SHP77 treated with DMSO at 0.1 percent for 48 hours (cell line): Measurements from ENCODE around the gene SLC45A2.

Source experiments
- DNase-seq: peaks from one replicate; lab custom pipeline; 2025; lab: John Stamatoyannopoulos, UW

Gene SLC45A2

GRCh38 chr5:34007621-34008600 lies 23.4 kb upstream of the SLC45A2 start, which contains the start of gene AMACR:
TSS of gene AMACR (minus strand) at chr5:34008050. CDS start at chr5:34008019, 31 bp downstream.
- peak; percentile 98 for DNase-seq

GRCh38 chr5:34007201-34007620 lies 22.7 kb upstream of the SLC45A2 start:
- DNase-seq: no peak

- DNase-seq: no peak
These were observed 21.2 kb upstream of the SLC45A2 start for GRCh38 chr5:34005681-34006080.

DNA sequence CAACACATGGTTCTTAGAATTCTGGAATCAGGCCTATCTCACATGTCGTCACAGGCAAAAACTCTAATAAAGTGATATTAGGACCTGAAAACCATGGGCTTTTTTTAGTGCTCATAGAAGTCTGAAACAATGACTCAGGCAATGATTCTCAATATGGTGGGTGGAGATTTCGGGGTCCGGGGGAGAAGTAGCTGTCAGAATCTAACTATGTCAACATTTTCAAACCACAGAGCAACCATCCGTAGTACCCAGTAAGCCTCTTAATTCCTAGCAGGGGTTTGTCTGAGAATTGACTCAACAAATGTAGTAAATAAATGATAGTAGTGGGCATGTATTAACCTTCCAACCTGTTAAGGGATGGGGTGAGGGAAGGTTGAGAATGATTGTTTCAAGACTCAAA lies 20.7 kb upstream of the SLC45A2 start:
- no peak for DNase-seq

GRCh38 chr5:34003941-34004340 lies 19.4 kb upstream of the SLC45A2 start:
- DNase-seq: no peak

GRCh38 chr5:34002629-34003328 lies 18.3 kb upstream of the SLC45A2 start:
- no peak for DNase-seq

DNA sequence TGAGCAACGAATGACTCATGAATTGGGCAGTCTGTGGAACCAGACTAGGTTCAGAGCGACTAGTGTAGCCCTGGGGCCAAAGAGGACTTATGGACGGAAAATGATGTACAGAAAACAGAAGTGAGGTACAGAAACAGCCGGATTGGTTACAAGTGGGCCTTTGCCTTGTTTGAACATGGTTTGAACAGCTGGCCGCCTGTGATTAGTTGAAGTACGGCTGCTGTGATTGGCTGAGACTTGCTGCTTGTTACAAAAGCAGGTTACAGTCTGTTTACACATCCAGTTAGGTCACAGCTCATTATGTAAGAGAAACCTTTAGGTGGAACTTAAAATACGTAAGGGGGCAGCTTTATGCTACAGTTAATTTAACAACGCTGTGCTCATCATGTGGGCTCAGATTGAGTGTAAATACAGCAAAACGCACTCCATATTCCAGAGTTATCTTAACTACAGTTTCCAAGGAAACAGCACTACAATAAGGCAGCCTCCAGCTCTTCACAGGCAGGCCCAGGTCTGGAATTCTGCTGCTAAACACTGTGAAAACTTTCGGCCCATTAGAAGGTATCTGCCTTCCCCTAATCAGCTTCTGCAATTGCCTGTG lies 16.8 kb upstream of the SLC45A2 start:
- DNase-seq: peak; percentile 100

DNA sequence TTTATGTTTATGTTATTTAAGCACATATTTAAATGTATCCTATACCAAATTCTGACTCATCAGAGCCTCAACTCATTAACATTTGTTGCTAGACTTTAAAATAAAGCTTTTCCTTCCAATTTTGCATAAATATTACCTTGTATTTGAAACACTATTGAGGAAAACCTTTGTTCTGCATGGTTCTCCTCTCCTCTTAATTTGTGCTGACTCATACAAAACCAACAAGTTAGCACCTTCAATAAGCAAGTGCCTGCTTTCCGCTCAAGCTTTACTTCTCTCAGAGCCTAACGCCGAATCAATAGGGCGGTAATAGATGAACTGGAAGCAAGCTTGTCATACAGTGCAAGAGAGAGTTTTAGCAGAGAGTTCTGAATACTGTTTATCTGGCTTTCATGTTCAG lies 15.5 kb upstream of the SLC45A2 start:
- DNase-seq: no peak

DNA sequence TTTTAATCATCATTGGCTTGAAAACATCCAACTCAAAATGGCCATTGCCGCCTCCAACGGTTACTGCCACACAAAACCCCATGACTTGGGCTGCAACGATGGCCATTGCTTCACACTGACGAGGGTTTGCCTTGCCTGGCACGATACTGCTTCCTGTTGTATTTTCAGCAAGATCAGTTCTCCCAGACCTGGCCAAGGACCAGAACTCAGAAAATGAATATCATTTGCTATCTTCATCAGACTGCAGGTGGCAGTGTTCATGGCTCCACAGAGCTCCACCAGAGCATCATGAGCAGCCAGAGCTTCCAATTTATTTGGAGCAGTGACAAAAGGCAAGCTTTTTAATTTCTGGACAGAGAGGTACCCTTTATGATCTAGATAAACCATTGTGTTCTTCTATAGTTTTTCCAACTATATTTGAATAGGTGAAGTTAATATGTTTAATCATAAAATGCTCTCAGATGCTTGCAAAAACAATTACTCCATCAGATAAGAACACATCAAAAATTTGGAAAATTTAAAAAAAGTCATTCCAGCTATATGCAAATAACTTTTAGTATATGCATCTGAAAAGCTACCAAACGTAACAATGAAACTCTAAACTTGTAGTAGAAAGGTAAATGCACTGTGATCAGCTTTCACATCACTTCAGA lies 13.0 kb upstream of the SLC45A2 start:
- peak; percentile 70 for DNase-seq

DNA sequence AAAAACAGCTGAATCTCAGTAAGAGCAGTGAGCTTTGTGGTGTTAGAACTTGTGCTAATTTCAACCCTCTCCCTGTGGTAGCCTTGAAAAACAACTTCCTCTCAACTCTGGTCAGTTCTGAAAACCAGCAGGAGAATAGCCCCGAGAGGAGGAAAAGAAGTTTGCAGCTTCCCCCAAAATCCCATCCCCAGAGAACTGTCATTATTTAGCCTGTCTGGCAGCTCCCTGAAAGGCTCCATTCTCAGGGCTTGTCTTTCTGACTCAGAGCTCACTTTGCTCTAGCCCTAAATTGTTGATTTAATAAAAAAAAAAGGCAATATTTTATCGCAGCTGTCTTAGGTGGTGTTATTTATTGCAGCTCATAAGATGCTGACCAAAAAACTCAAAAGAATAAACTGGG lies 11.4 kb upstream of the SLC45A2 start:
- DNase-seq: no peak

- DNase-seq: no peak
These were observed 10.4 kb upstream of the SLC45A2 start for GRCh38 chr5:33994845-33995244.

- DNase-seq: no peak
These were observed 8.4 kb upstream of the SLC45A2 start for GRCh38 chr5:33992864-33993263.

DNA sequence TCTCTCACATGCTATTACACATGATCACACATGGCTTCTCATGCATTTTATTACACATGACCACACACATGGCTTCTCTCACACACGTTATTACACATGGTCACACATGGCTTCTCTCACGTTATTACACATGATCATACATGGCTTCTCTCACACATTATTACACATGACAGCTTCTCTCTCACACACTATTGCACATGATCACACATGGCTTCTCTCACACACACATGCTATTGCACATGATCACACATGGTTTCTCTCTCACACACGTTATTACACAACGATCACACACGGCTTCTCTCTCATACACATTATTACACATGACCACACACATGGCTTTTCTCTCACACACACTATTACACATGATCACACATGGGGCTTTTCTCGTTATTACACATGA lies 954 bp upstream of the SLC45A2 start:
- no peak for DNase-seq

DNA sequence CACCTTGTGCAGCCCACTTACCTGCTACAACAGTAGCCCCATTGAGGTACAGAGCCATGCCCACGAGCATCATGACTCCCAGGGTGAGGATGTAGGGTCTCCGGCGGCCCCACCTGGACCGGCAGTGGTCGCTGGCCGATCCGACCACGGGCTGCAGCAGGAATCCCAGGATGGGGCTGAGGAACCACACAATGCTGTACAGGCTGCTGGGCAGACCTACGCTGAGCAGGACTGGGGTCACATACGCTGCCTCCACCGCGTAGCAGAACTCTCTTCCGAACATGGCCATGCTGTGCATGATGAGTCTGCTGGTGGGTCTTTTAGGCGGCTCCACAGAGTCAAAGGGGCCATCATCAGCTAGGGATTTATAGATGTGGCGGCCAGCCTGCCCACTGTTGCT lies 315 bp downstream of the SLC45A2 start:
- DNase-seq: no peak

- no peak for DNase-seq
These were observed 2.9 kb downstream of the SLC45A2 start for GRCh38 chr5:33981408-33982162.

DNA sequence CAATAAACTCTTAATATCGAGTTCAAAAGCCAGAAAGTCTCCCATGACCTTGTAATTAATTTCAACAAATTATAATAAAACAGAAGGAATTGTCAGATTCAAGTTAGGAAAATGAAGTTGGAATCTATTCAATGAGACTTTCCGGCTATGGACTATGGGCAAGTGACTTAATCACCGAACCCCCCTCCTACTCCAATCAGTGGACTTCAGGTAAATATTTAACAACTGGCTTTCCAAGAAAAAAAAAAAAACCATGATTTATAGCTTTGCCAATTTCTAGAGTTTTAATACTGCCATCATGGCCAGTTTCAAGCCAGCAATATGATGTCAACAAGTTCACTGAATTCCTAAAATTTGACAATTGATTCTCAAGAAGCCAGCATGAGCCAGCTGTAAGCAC lies 4.5 kb downstream of the SLC45A2 start:
- DNase-seq: no peak

DNA sequence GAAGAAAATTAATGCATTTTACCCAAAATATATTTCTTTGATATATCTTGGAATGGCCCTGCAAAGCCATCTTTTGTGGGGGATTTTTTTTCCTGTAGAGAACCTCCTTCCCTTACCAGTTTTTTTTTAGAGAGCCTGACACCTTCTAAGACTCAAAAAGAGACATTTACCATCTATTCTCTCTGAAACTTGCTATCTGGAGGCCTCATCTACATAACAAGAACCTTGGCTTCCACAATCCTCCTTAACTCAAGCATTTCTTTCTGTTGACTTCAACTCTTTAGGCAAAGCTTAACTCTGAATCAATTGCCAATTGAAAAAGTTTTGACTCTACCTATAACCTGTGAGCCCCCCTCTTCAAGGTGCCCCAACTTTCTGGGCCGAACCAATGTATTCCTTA lies 6.2 kb downstream of the SLC45A2 start:
- DNase-seq: no peak

GRCh38 chr5:33976307-33976706 lies 8.2 kb downstream of the SLC45A2 start:
- DNase-seq: no peak

DNA sequence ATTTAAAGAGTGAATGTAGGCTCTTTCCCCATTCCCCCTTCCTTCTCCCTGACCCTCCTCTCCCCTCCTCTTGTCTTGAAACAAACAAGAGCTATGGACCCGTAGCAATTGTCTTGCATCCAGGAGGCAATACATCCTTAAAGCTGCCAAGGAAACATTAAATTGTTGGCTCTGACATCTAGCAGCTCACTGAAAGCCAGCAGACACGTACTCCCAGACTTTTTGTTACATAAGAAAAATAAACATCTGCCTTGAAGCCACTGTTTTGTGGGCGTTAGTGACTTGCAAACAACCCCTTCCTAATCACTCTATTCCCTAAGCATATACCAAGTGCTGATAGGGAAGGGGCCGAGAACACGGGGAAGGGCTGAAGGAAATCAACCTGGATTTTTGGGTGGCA lies 8.6 kb downstream of the SLC45A2 start:
- no peak for DNase-seq

GRCh38 chr5:33973271-33973670 lies 11.2 kb downstream of the SLC45A2 start:
- DNase-seq: no peak
